Peyer's patch (tissue), 4 donors: ENCODE measurements around the gene TJP2. TPM values are rescaled to one million over a fixed set of nuclear protein-coding genes. Genes with fewer than 3 reads are reported as not detected.

ENCODE experiments used
- DNase-seq, 3 donors: peaks; one replicate each; pipeline ENCODE4 v3.0.0-alpha.2; 2017 to 2019
- H3K27ac ChIP-seq, 4 donors: fragments of 200-600 bp; sonication (generic); one replicate each; pipeline ENCODE4 v1.5.1; 2016 to 2019
- H3K27me3 ChIP-seq, 2 donors: fragments of 200-600 bp; sonication (generic); one replicate each; pipeline ENCODE4 v1.5.1; 2019
- H3K36me3 ChIP-seq, 3 donors: fragments of 200-600 bp; sonication (generic); one replicate each; pipeline ENCODE4 v1.5.1; 2016 to 2019
- H3K4me1 ChIP-seq, 4 donors: fragments of 200-600 bp; sonication (generic); one replicate each; pipeline ENCODE4 v1.5.1; 2016 to 2019
- H3K4me3 ChIP-seq, 4 donors: fragments of 200-600 bp; sonication (generic); 1 replicate in 3 of 4; 2 replicates in 1 of 4; pipeline ENCODE4 v1.5.1; 2016 to 2019; ENCODE audit warnings: mild to moderate bottlenecking in 1 of 4
- H3K9me3 ChIP-seq, 4 donors: fragments of 200-600 bp; sonication (generic); one replicate each; pipeline ENCODE4 v1.5.1; 2016 to 2019; ENCODE audit warnings: mild to moderate bottlenecking in 1 of 4
- CTCF ChIP-seq, 6 experiments: fragments of 450-650 bp in 4 of 6; fragments of 200-600 bp in 2 of 6; sonication (generic) in 1 of 6; IDR thresholded peaks; one replicate each; pipeline ENCODE4 v1.5.1; 2017 to 2019; ENCODE audit warnings: antibody characterized with exemption in 6 of 6, mild to moderate bottlenecking in 3 of 6, moderate library complexity in 1 of 6
- POLR2A ChIP-seq, 2 donors: fragments of 450-650 bp; IDR thresholded peaks; one replicate each; pipeline ENCODE4 v1.5.1; 2017; ENCODE audit warnings: antibody characterized with exemption in 2 of 2, mild to moderate bottlenecking in 2 of 2, moderate library complexity in 2 of 2
- total RNA-seq, 4 donors: library from RNA; depleted of rRNA; stranded (reverse); fragments of >200 nt; gene quantifications; one replicate each; pipeline ENCODE4 v1.1.0, GENCODE V29; 2016

TJP2 gene
- total RNA-seq, 4 donors from 2014 or later, result 102 to 405 (median 263) TPM

DNA sequence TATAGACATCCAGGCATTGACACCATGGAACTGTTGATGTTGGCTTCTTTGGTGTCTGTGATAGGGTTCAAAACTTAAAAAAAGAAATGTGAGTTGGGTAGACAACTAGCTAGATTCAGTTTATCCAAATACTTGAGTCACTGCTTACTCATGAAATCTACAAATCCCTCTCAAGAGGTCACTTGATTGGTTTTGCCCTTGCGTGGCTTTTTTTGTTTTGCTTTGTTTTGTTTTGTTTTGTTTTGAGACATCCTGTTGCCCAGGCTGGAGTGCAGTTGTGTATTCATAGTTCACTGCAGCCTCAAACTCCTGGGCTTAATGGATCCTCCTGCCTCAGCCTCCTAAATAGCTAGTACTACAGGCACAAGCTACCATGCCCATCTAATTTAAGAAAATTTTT is 140.5 kb downstream of the TJP2 start:
- no peaks in the 10 kb centered on the region for H3K4me1 ChIP-seq
- no peak for DNase-seq
- H3K4me3 ChIP-seq, result no peak overlapping the region
- H3K27ac ChIP-seq, result no peak overlapping the region
- H3K9me3 ChIP-seq, result peaks cover 0 to 10% (median 2%) of the 10 kb centered on the region in 4 donors
- no peaks in the 10 kb centered on the region for H3K36me3 ChIP-seq
- H3K27me3 ChIP-seq, result no peaks in the 10 kb centered on the region
- TF ChIP-seq CTCF (IDR thresholded peaks at IDR 0.05) (no peak), POLR2A (IDR thresholded peaks at IDR 0.05) (no peak)

- Histone ChIP-seq H3K4me3 (no peak overlapping the region), H3K36me3 (no peaks in the 10 kb centered on the region), H3K4me1 (no peaks in the 10 kb centered on the region), H3K27ac (no peak overlapping the region), H3K27me3 (no peaks in the 10 kb centered on the region), H3K9me3 (peaks cover 0 to 10% (median 2%) of the 10 kb centered on the region in 4 donors)
- no peak for DNase-seq
- TF ChIP-seq CTCF (IDR thresholded peaks at IDR 0.05) (no peak), POLR2A (IDR thresholded peaks at IDR 0.05) (no peak)
These were observed 143.0 kb downstream of the TJP2 start for GRCh38 chr9:69317081-69317480.

DNA sequence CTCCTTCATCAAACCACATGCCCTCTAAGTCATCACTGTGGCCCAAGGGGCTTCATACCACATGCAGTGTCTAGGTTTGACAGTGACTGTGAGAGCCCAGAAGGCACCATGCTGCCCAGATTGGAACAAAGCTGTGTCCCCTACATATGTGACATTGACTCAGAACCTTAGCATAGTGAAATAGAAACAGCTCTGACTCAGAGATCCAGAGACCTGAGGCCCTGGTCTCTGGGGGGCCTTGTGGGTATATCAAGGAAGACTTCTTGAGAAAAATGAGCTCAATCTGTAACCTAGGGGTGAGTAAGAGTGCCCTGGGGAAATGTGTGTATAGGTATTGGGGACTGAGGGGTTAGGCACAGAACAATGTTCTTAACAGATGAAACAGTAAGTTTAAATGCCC is 143.8 kb downstream of the TJP2 start:
- no peak overlapping the region for H3K4me3 ChIP-seq
- no peak overlapping the region for H3K27ac ChIP-seq
- TF ChIP-seq POLR2A (IDR thresholded peaks at IDR 0.05), result no peak
- no peak for TF ChIP-seq CTCF (IDR thresholded peaks at IDR 0.05)
- no peak for DNase-seq
- H3K9me3 ChIP-seq, result peaks cover 0 to 5% (median under 1%) of the 10 kb centered on the region in 4 donors
- no peaks in the 10 kb centered on the region for H3K27me3 ChIP-seq
- no peaks in the 10 kb centered on the region for H3K4me1 ChIP-seq
- no peaks in the 10 kb centered on the region for H3K36me3 ChIP-seq

GRCh38 chr9:69319324-69320025 is 145.4 kb downstream of the TJP2 start:
- Histone ChIP-seq H3K36me3 (no peaks in the 10 kb centered on the region), H3K4me1 (peaks cover 0 to 1% (median 0%) of the 10 kb centered on the region in 4 donors), H3K4me3 (no peak overlapping the region), H3K9me3 (no peaks in the 10 kb centered on the region), H3K27ac (no peak overlapping the region), H3K27me3 (no peaks in the 10 kb centered on the region)
- no peak for DNase-seq
- no peak for TF ChIP-seq POLR2A (IDR thresholded peaks at IDR 0.05)
- TF ChIP-seq CTCF (IDR thresholded peaks at IDR 0.05), result no peak

DNA sequence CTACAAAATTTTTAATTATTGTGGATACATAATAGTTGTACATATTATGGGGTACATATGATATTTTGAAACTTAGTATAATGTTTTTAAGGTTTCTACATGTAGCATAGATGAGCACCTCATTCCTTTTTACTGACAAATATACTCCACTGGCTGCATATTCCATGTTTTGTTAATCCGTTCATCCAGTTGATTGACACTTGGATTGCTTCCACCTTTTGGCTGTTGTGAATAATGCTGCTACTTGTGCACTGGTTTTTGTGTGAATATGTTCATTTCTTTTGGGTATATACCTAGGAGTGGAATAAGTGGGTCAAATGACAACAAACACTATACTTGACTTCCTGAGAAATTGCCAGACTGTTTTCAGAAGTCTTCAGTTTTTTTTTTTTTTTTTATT is 148.2 kb downstream of the TJP2 start:
- peaks cover 0 to 3% of the 10 kb centered on the region in 2 donors for H3K27me3 ChIP-seq
- H3K9me3 ChIP-seq, result no peaks in the 10 kb centered on the region
- no peak overlapping the region for H3K27ac ChIP-seq
- peaks cover 0 to 12% (median 0%) of the 10 kb centered on the region in 4 donors for H3K4me1 ChIP-seq
- TF ChIP-seq POLR2A (IDR thresholded peaks at IDR 0.05), result no peak
- no peak for TF ChIP-seq CTCF (IDR thresholded peaks at IDR 0.05)
- no peaks in the 10 kb centered on the region for H3K36me3 ChIP-seq
- no peak overlapping the region for H3K4me3 ChIP-seq
- no peak for DNase-seq
